Breast epithelium (tissue), 3 donors: ENCODE results near the gene NECAB3.
"Not testable (repeated sequence)": the region's sequence is repeated elsewhere in the genome, so short reads cannot be mapped to it uniquely, and the experiment has no call there.

Source experiments
- CTCF ChIP-seq, 3 donors: fragments of 450-650 bp; IDR thresholded peaks; one replicate each; pipeline ENCODE4 v1.5.1; 2016 to 2017; ENCODE audit warnings: antibody characterized with exemption in 3 of 3, mild to moderate bottlenecking in 3 of 3, moderate library complexity in 3 of 3
- POLR2AphosphoS5 ChIP-seq, 3 donors: sonication (generic); formaldehyde crosslinking; IDR thresholded peaks; one replicate each; pipeline ENCODE4 v1.6.1; 2017; ENCODE audit warnings: antibody characterized with exemption in 3 of 3

- not testable (repeated sequence) for TF ChIP-seq CTCF, POLR2AphosphoS5 (IDR thresholded peaks at IDR 0.05)
Observed at GRCh38 chr20:33698966-33699365, 24.7 kb upstream of the NECAB3 start.
